Trophoblast cell (in vitro differentiated cells and primary cell): ENCODE data around the gene ARNT2. TPM values are rescaled to one million over a fixed set of nuclear protein-coding genes. Genes with fewer than 3 reads are reported as not detected.

Experiments
- DNase-seq, 2 donors: peaks; one replicate each; pipeline ENCODE4 v3.0.0-alpha.2; 2016
- H2AFZ ChIP-seq: 2 replicates; pipeline ENCODE4 v1.6.1; 2013; ENCODE audit warnings: low read length, moderate library complexity, mild to moderate bottlenecking; ENCODE audit not compliant: insufficient read depth, poor library complexity
- H2AK5ac ChIP-seq: 2 replicates; pipeline ENCODE4 v1.6.1; 2013; ENCODE audit warnings: mild to moderate bottlenecking, low read length
- H2BK120ac ChIP-seq: 2 replicates; pipeline ENCODE4 v1.6.1; 2013; ENCODE audit warnings: low read length, mild to moderate bottlenecking, moderate library complexity; ENCODE audit not compliant: insufficient read depth, poor library complexity
- H2BK12ac ChIP-seq: 2 replicates; pipeline ENCODE4 v1.6.1; 2013; ENCODE audit warnings: mild to moderate bottlenecking, low read length, moderate library complexity
- H2BK5ac ChIP-seq: 2 replicates; pipeline ENCODE4 v1.6.1; 2013; ENCODE audit warnings: low read length, low read depth, moderate library complexity, mild to moderate bottlenecking; ENCODE audit not compliant: poor library complexity
- H3K14ac ChIP-seq: 2 replicates; pipeline ENCODE4 v1.6.1; 2013; ENCODE audit warnings: mild to moderate bottlenecking, low read length
- H3K18ac ChIP-seq: 2 replicates; pipeline ENCODE4 v1.6.1; 2013; ENCODE audit warnings: mild to moderate bottlenecking, low read length
- H3K23ac ChIP-seq: 2 replicates; pipeline ENCODE4 v1.6.1; 2013; ENCODE audit warnings: low read length
- H3K27ac ChIP-seq: 2 replicates; pipeline ENCODE4 v1.5.1; 2013; ENCODE audit warnings: low read depth, mild to moderate bottlenecking, inconsistent platforms, low read length, moderate library complexity
- H3K27me3 ChIP-seq: 2 replicates; pipeline ENCODE4 v1.6.1; 2013; ENCODE audit warnings: inconsistent platforms, mild to moderate bottlenecking, low read length, moderate library complexity; ENCODE audit not compliant: insufficient read depth
- H3K36me3 ChIP-seq, 2 experiments: 1 replicate in 1 of 2; 2 replicates in 1 of 2; pipeline ENCODE4 v1.6.1; 2013; ENCODE audit warnings: low read length in 2 of 2, mild to moderate bottlenecking in 2 of 2, moderate library complexity in 1 of 2; ENCODE audit not compliant: insufficient read depth in 2 of 2, control insufficient read depth in 1 of 2
- H3K4ac ChIP-seq: 2 replicates; pipeline ENCODE4 v1.6.1; 2013; ENCODE audit warnings: low read depth, mild to moderate bottlenecking, low read length, moderate library complexity
- H3K4me1 ChIP-seq, 2 experiments: 1 replicate in 1 of 2; 2 replicates in 1 of 2; pipeline ENCODE4 v1.6.1; 2013; ENCODE audit warnings: low read length in 2 of 2, mild to moderate bottlenecking in 2 of 2, moderate library complexity in 1 of 2; ENCODE audit not compliant: insufficient read depth in 2 of 2, control insufficient read depth in 1 of 2
- H3K4me2 ChIP-seq: 2 replicates; pipeline ENCODE4 v1.6.1; 2013; ENCODE audit warnings: inconsistent platforms, mild to moderate bottlenecking, low read length, moderate library complexity
- H3K4me3 ChIP-seq: 2 replicates; pipeline ENCODE4 v1.5.1; 2013; ENCODE audit warnings: mild to moderate bottlenecking, low read depth, low read length, inconsistent platforms
- H3K79me1 ChIP-seq: one replicate; pipeline ENCODE4 v1.6.1; 2013; ENCODE audit warnings: low read length
- H3K79me2 ChIP-seq: 2 replicates; pipeline ENCODE4 v1.6.1; 2013; ENCODE audit warnings: low read length, mild to moderate bottlenecking; ENCODE audit not compliant: control insufficient read depth, insufficient read depth, poor library complexity
- H3K9ac ChIP-seq: 2 replicates; pipeline ENCODE4 v1.6.1; 2013; ENCODE audit warnings: mild to moderate bottlenecking, low read length
- H3K9me3 ChIP-seq: 2 replicates; pipeline ENCODE4 v1.6.1; 2013; ENCODE audit warnings: low read depth, mild to moderate bottlenecking, control low read depth, inconsistent platforms, low read length; ENCODE audit not compliant: insufficient read depth
- H4K12ac ChIP-seq: 2 replicates; pipeline ENCODE4 v1.6.1; 2013; ENCODE audit warnings: low read depth, mild to moderate bottlenecking, low read length, moderate library complexity
- H4K8ac ChIP-seq: 2 replicates; pipeline ENCODE4 v1.6.1; 2013; ENCODE audit warnings: low read depth, mild to moderate bottlenecking, low read length, moderate library complexity
- H4K91ac ChIP-seq: one replicate; pipeline ENCODE4 v1.6.1; 2013; ENCODE audit warnings: low read depth, mild to moderate bottlenecking, low read length, moderate library complexity
- WGBS: extraction: QIAGEN DNeasy Blood & Tissue Kit; methylation state at CpG from one replicate; pipeline ENCODE4 v1.1.7; 2013; ENCODE audit warnings: missing lambda C conversion rate; ENCODE audit not compliant: insufficient read length, insufficient coverage; ENCODE audit errors: extremely low coverage; 5-methylcytosine and 5-hydroxymethylcytosine counted together
- polyA plus RNA-seq: library from polyadenylated mRNA; stranded (reverse); fragments of 200-250 nt; gene quantifications from 2 replicates; pipeline ENCODE4 v1.2.3, GENCODE V29; 2013

Gene ARNT2
- polyA plus RNA-seq, result 0.57 and 0.67 TPM in 2 replicates

GRCh38 chr15:80404057-80404760 is at the start of gene ARNT2:
TSS of gene ARNT2 (plus strand) at chr15:80404382. CDS start at chr15:80404516, 134 bp downstream.
- peak within 1 kb of the TSS; percentile 87 for H2AFZ ChIP-seq
- peak within 1 kb of the TSS; percentile 42 for H3K14ac ChIP-seq
- no peak for DNase-seq
- no peaks in the 10 kb centered on the region for H3K36me3 ChIP-seq
- peaks cover 39% of the 10 kb centered on the region for H3K27me3 ChIP-seq
- peak within 1 kb of the TSS; percentile 93 for H3K4me2 ChIP-seq
- no peaks in the 10 kb centered on the region for H3K79me2 ChIP-seq
- H3K4me1 ChIP-seq, result peaks cover 5 to 6% of the 10 kb centered on the region in 2 experiments
- H3K18ac ChIP-seq, result peak within 1 kb of the TSS; percentile 55
- no peak within 1 kb of the TSS for H2AK5ac ChIP-seq
- no peak within 1 kb of the TSS for H2BK12ac ChIP-seq
- no CpG with 5 or more reads among the region's 102 CpGs for WGBS
- no peak within 1 kb of the TSS for H4K91ac ChIP-seq
- H3K79me1 ChIP-seq, result no peaks in the 10 kb centered on the region
- H3K27ac ChIP-seq, result no peak within 1 kb of the TSS
- H3K4ac ChIP-seq, result no peak within 1 kb of the TSS
- H3K4me3 ChIP-seq, result peak within 1 kb of the TSS; percentile 67
- H2BK120ac ChIP-seq, result no peak within 1 kb of the TSS
- H4K8ac ChIP-seq, result peak within 1 kb of the TSS; percentile 40
- no peak within 1 kb of the TSS for H3K23ac ChIP-seq
- peak within 1 kb of the TSS; percentile 47 for H3K9ac ChIP-seq
- peak within 1 kb of the TSS; percentile 23 for H4K12ac ChIP-seq
- no peaks in the 10 kb centered on the region for H3K9me3 ChIP-seq
- H2BK5ac ChIP-seq, result no peak within 1 kb of the TSS

GRCh38 chr15:80367094-80367493 is 37.1 kb upstream of the ARNT2 start:
- Histone ChIP-seq H3K23ac (no peak overlapping the region), H3K27me3 (no peaks in the 10 kb centered on the region), H2AK5ac (no peak overlapping the region), H2BK5ac (no peak overlapping the region), H3K4me2 (no peak overlapping the region), H3K79me1 (no peaks in the 10 kb centered on the region), H2BK120ac (no peak overlapping the region), H4K91ac (no peak overlapping the region), H3K4me3 (no peak overlapping the region), H4K12ac (no peak overlapping the region), H3K79me2 (no peaks in the 10 kb centered on the region), H3K9ac (no peak overlapping the region), H3K18ac (no peak overlapping the region), H3K4me1 (no peaks in the 10 kb centered on the region), H3K9me3 (peaks cover 9% of the 10 kb centered on the region), H3K14ac (no peak overlapping the region), H4K8ac (no peak overlapping the region), H2BK12ac (no peak overlapping the region), H2AFZ (no peak overlapping the region), H3K4ac (no peak overlapping the region), H3K27ac (no peak overlapping the region), H3K36me3 (no peaks in the 10 kb centered on the region)
- WGBS, result no CpG with 5 or more reads among the region's 3 CpGs
- DNase-seq, result no peak

- H3K4me3 ChIP-seq, result no peak overlapping the region
- H2BK120ac ChIP-seq, result no peak overlapping the region
- H3K14ac ChIP-seq, result no peak overlapping the region
- H2AFZ ChIP-seq, result no peak overlapping the region
- no peaks in the 10 kb centered on the region for H3K27me3 ChIP-seq
- H3K4me2 ChIP-seq, result no peak overlapping the region
- no peak overlapping the region for H3K9ac ChIP-seq
- DNase-seq, result no peak
- H4K91ac ChIP-seq, result no peak overlapping the region
- H4K8ac ChIP-seq, result no peak overlapping the region
- H3K9me3 ChIP-seq, result peaks cover 9% of the 10 kb centered on the region
- no peak overlapping the region for H4K12ac ChIP-seq
- no peaks in the 10 kb centered on the region for H3K36me3 ChIP-seq
- H3K23ac ChIP-seq, result no peak overlapping the region
- no peaks in the 10 kb centered on the region for H3K4me1 ChIP-seq
- H3K4ac ChIP-seq, result no peak overlapping the region
- H3K18ac ChIP-seq, result no peak overlapping the region
- H2BK12ac ChIP-seq, result no peak overlapping the region
- H3K79me2 ChIP-seq, result no peaks in the 10 kb centered on the region
- no peak overlapping the region for H2BK5ac ChIP-seq
- no peak overlapping the region for H3K27ac ChIP-seq
- H2AK5ac ChIP-seq, result no peak overlapping the region
- no peaks in the 10 kb centered on the region for H3K79me1 ChIP-seq
- no CpG with 5 or more reads among the region's 1 CpG for WGBS
Measured at GRCh38 chr15:80367661-80368060, 36.5 kb upstream of the ARNT2 start.

- Histone ChIP-seq H3K14ac (no peak overlapping the region), H3K36me3 (no peaks in the 10 kb centered on the region), H3K27ac (no peak overlapping the region), H2AFZ (no peak overlapping the region), H3K9me3 (peaks cover 6% of the 10 kb centered on the region), H4K12ac (no peak overlapping the region), H3K9ac (no peak overlapping the region), H4K91ac (no peak overlapping the region), H2AK5ac (no peak overlapping the region), H2BK5ac (no peak overlapping the region), H3K18ac (no peak overlapping the region), H3K4me1 (no peaks in the 10 kb centered on the region), H3K4ac (no peak overlapping the region), H4K8ac (no peak overlapping the region), H3K4me3 (no peak overlapping the region), H3K4me2 (no peak overlapping the region), H3K23ac (no peak overlapping the region), H3K79me1 (no peaks in the 10 kb centered on the region), H2BK12ac (no peak overlapping the region), H2BK120ac (no peak overlapping the region), H3K79me2 (no peaks in the 10 kb centered on the region), H3K27me3 (no peaks in the 10 kb centered on the region)
- no CpG with 5 or more reads among the region's 2 CpGs for WGBS
- DNase-seq, result no peak
Measured at GRCh38 chr15:80371924-80372323, 32.3 kb upstream of the ARNT2 start.
